ENCODE results near the gene TMEM138.

GRCh38 chr11:61418136-61418535, 56.0 kb downstream of the TMEM138 start:
- TF ChIP-seq, protein P1, sequence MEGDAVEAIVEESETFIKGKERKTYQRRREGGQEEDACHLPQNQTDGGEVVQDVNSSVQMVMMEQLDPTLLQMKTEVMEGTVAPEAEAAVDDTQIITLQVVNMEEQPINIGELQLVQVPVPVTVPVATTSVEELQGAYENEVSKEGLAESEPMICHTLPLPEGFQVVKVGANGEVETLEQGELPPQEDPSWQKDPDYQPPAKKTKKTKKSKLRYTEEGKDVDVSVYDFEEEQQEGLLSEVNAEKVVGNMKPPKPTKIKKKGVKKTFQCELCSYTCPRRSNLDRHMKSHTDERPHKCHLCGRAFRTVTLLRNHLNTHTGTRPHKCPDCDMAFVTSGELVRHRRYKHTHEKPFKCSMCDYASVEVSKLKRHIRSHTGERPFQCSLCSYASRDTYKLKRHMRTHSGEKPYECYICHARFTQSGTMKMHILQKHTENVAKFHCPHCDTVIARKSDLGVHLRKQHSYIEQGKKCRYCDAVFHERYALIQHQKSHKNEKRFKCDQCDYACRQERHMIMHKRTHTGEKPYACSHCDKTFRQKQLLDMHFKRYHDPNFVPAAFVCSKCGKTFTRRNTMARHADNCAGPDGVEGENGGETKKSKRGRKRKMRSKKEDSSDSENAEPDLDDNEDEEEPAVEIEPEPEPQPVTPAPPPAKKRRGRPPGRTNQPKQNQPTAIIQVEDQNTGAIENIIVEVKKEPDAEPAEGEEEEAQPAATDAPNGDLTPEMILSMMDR (IDR thresholded peaks at IDR 0.05): no peak
- no peak for TF ChIP-seq POLR2A (IDR thresholded peaks at IDR 0.05)
